Activated gamma-delta T cell (primary cell): ENCODE data around the gene BLACAT1.
A peak's percentile ranks its signal among the peaks of the same experiment; 100 is the strongest.
"Not testable (repeated sequence)": the region's sequence is repeated elsewhere in the genome, so short reads cannot be mapped to it uniquely, and the experiment has no call there.

Experiments
- DNase-seq: peaks from one replicate; lab custom pipeline; 2025; lab: John Stamatoyannopoulos, UW

Gene BLACAT1

DNA sequence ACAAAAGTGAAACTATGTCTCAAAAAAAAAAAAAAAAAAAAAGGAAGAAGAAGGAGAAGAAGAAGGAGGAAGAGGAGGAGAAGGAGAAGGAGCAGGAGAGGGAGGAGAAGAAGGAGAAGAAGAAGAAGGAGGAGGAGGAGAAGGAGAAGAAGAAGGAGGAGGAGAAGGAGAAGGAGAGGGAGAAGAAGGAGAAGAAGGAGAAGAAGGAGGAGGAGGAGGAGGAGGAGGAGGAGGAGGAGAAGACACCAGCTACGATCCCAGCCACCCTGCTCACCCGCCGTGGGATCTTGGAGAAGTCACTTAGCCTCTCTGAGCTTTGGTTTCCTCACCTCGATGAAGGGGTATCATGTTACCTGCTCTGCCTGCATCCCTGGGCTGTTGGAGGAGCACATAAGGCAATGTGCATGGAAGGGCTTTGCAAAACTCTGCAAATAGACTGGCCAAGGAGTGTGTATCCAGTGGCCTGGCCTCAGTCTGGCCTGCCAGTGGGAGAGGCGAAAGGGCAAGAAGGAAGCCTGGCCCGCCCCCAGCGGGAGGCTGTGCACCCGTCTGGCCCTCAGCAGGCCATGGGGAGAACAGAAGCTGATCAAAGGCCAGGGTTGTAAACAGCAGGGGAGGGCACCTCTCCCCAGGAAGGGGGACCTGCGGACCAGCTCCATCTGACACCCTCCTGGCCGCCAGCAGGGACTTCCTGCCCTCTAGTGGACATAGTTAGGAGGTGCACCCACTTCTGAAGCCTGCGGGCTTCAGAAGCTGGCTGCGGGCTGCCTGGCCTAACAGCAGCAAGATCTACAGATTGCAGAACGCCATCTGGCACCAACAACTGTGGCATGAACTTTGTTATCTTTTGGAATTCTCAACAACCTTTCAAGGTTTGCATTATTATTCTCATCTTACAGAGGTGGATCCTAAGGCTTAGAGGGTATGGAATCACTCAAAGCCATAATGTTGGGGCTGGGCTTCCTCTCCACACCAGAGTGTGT, 29.4 kb upstream of the BLACAT1 start:
- DNase-seq = no peak

DNA sequence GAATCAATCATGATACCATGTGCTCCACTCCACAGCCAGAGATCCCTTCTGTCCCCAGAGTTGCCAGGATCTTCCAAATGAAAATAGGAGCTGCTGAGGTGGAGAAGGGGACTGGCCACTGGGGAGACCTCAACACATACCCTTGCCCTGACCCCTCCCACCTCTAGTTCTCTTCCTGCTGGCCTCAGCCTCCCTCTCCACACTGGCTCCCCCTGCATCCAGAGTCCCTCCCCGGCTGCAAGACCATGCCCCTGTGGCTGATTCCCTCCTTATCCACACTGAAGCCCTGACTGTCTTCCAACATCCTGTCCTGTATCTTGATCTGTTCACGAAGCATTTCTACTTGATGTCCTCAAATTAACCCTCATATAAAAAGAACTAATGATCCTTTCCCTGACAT, 27.5 kb upstream of the BLACAT1 start:
- DNase-seq = no peak

DNA sequence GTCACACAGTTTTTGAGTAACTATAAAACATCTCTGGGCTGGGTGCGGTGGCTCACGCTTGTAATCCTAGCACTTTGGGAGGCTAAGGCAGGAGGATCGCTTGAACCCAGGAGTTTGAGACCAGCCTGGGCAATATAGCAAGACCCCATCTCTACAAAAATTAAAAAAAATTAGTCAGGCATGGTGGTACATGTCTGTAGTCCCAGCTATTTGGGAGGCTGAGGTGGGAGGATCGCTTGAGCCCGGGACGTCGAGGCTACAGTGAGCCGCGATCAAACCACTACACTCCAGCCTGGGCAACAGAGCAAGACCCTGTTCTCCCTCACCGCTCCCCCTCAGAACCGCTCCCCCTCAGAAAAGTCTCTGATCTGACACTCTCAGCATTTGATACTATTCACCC, 26.7 kb upstream of the BLACAT1 start:
- not testable (repeated sequence) for DNase-seq

DNA sequence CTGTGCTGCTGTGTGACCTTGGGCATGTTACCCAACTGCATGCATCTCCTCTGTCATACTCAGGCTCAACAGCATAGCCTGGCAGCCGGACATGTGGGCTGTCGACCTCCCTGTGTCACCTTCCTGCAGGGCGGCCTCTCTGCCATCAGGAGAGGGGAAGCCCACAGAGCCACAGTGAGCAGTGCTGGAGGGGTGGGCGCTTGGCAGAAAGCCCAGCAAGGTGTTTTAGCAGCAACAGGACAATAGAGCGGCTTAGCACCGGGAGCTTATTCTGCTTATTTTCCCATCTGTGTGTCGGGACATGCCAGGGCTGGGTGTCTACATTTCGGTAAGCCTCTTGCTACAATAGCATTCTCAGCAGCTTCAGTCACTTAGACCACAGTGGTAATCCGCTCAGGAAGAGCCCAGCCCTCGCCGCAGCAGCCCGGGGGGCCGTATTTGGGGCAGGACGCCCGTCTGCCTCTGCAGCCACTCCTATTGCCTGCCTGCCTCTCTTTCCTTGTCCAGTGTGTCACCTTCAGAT, 25.8 kb upstream of the BLACAT1 start:
- DNase-seq = peak; percentile 35

DNA sequence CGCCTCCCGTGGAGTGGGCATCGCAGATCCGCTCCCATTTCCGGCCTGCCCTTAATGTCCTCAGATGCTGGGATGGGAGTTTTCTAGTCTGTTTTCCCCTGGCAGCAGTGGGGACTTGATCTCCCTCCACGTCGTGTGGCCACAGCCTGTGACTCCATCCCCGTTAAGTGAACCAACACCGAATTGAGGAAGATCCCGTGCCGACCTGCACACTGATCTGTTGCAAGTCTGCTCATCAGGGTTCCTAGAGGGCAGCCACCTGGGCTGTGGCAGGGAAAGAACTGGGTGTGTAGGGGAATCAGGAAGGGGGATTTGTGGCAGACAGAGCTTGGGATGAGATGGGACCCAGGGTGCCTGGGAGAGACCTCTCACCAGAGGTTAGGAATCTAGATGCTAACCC, 25.4 kb upstream of the BLACAT1 start:
- no peak for DNase-seq

DNA sequence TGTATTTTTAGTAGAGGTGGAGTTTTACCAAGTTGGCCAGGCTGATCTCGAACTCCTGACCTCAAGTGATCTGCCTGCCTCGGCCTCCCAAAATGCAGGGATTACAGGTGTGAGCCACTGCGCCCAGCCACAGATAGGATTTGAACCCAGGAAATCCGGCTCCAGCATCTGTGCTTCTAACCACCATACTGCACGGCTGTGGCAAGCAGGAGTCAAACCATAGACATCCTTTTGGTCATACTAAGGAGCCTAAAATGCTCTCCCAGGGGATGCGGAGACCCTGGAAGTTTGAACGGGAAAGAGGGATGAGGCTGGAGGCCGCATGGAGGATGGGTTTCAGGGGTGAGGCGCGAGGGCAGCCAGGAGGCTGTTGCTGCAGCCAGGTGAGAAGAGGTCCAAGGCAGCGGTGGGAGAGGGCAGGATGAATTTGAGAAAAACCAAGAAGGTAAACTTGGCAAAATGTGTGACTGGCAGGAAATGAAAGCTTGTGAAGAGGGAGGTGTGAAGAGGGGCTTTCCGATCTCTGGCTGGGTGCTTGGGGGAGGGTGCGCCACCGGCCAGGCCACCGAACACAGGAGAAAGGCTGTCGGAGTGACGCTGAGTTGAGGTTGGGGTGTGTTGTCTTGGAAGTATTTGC, 24.6 kb upstream of the BLACAT1 start:
- peak; percentile 66 for DNase-seq

DNA sequence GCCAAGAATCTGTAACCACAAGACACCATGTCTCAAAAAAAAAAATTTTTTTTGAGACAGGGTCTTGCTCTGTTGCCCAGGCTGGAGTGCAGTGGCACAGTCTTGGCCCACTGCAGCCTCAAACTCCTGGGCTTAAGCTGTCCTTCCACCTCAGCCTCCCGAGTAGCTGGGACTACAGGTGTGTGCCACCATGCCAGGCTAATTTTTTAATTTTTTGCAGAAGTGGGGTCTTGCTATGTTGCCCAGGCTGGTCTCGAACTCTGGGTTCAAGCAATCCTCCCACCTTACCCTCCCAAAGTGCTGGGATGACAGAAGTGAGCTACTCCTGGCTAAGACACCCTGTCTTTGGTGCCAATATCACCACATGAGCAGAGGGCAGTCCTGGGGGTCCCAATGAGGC, 23.1 kb upstream of the BLACAT1 start:
- not testable (repeated sequence) for DNase-seq

DNA sequence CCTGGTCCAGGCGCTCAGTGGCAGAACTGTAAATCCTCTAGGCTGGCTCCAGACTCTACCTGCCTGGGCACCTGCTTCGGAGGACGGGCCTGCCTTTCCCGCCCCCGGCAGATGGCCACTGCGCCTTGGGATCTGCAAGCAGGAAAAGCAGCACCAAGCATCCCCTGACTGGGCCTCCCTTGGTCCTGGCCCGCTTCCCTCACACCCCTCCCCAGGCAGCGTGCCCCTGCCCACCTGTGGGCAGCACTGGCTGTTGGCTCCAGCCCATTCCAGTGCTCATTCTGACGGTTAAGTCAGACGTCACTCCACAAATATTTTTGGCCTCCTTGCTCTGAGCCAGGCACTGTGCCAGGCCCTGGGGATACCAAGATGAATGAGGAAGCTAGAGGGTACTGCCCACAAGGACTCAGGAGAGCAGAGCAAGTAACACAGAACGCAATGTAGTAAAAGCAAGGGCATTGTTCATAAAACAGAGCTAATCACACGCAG, 22.0 kb upstream of the BLACAT1 start:
- no peak for DNase-seq

DNA sequence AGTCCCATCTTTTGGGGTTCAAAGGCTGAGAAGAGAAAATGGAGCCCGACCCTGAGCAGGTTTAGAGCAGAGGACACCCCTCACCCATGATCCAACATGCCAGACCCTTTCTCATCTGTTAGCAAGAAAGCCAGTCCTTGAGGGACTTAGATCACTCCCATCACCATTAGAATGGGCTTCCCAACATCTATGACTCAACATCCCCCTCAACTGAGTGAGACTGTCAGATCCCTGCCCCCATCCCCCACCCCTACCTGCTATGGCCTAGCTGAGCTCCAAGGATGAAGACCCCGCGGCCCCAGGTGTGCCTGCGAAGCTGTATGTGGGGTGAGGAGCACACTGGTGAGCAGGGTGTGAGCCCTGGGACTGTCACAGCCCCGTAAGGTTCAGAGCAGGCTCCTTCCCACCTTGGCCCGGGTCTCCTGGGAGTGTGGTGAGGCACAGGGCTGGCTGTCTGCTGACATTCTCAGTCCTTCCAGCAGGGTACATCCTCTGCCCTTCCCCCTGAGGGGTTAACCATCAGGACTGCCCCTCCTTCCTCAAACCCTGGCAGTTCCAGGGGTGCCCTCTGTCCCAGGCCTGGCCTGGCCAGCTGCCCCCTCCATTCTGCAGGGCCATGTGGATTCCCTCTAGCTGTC, 21.4 kb upstream of the BLACAT1 start:
- no peak for DNase-seq

DNA sequence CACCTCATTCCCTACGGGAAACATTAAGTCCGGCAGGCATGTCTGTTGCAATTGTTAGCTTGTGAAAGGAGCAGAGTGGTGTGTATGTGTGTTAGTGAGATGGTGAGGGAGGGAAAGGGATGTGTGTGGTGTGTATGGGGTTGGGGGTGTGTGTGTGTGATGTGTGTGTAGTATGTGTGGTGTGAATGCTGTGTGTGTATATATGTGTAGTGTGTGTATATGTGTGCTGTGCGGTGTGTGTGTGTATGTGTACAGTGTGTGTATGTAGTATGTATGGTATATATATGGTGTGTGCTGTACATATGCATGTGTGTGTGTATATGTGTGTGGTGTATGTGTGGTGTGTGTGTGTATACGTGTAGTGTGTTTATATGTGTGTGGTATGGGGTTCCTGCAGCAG, 20.8 kb upstream of the BLACAT1 start:
- DNase-seq = no peak

DNA sequence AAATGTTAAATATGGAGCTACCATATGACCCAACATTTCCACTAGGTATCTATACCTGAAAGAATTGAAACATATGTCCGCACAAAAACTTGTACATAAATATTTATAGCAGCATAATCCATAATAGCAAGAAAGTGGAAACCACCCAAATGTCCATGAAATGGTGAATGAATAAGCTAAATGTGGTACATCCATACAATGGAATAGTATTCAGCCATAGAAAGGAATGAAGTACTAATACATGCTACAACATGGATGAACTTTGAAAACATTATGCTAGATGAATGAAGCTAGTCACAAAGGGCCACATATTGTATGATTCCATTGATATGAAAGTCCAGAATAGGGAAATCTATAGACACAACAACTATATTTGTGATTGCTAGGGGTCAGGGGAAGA, 20.0 kb upstream of the BLACAT1 start:
- no peak for DNase-seq

DNA sequence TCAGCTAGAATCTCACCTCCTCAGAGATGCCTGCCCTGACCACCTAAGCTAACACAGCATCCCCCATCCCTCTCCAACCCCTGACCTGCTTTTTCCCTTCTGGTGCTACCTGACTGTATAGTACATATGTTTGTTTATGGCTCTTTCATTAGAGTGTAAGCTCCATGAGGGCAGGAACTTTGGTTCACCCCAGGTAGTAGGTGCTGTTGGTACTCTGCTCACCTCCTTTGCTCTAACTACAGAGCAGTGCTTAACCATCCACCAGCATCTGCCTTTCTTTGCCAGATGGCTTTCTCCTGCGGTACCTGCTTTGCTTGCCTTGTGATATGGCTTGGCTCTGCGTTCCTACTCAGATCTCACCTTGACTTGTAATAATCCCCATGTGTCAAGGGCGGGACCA, 18.7 kb upstream of the BLACAT1 start:
- DNase-seq = no peak

DNA sequence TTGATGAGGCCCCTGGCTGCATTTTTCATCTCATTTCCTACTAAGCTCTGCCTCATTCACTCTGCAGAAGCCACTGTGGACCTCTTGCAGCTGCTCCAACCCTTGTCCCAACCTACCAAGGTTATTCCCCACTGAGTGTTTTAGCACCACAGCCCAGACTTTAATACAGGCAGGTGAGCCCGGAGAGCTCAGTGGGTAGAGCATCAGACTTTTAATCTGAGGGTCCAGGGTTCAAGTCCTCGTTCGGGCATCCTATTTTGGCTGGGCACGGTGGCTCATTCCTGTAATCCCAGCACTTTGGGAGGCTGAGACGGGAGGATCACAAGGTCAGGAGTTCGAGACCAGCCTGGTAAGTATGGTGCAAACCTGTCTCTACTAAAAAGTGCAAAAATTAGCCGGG, 18.1 kb upstream of the BLACAT1 start:
- DNase-seq = no peak

DNA sequence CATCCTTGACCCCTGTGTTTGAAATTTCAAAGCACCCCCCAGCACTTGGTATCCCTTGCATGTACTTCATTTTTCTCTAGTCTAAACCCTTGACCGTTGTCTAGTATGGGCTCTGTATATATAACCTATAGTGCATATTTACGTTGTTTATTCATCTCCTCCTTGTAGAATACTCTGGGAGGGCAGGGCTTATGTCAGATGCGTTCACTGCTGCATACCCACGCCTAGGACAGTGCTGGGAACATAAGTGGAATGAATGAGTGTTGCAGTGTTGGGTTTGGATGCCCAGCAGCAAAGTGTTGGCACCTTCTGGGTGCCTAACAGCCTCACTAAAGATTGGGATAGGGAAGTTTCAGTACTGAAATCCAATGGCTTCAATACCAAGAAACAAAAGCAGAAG, 17.6 kb upstream of the BLACAT1 start:
- no peak for DNase-seq

DNA sequence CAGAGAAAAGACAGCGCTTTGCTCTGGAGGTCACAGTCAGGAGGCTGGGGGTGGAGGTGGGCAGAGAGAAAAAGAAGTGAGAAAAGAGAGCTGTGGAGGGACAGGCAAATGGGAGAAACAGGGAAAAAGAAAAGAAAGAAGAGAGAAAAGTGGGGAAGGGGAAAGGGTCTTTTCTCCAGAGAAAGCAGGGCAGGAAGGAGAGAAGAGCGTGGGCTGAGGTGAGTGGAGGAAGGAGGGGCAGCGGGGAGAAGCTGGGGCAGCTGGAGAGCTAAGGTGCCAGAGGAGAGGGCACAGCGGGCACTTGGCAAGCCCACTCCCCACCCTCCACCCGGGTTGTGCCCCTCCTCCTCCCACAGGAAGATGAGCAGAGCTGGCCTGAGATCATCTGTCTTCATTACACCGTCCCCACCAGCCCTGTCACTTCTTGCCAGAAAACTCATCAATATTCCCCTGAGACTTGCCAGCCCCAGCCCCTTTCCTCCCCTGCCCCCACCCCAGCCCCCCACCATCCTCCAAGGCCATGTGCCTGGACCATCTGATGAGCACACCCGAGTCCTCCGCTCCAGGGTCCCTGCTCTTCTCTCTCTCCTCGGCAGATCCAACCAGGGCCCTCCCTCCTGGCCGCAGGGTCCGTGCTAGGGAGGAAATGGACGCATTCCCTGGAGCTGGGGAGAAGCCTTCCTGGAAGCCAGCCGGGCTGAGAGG, 17.0 kb upstream of the BLACAT1 start:
- DNase-seq = no peak

DNA sequence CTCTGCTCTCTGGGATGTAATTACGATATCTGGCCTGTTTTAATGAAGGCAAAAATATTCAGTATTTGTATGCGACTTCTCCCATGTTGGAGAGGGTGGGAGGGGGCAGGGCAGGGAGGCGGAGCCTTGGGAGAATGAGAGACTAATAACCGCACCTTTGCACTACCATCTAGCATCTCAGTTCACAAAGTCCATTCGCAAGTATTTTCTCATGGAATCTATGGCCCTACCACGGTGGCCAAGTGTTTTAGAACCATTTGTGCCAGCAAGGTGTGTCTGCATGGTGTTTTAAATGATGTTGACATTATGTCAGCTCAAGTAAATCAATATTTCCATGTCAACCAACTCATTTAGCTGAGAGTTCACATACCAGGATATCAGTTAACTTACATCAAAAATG, 14.3 kb upstream of the BLACAT1 start:
- DNase-seq = no peak

DNA sequence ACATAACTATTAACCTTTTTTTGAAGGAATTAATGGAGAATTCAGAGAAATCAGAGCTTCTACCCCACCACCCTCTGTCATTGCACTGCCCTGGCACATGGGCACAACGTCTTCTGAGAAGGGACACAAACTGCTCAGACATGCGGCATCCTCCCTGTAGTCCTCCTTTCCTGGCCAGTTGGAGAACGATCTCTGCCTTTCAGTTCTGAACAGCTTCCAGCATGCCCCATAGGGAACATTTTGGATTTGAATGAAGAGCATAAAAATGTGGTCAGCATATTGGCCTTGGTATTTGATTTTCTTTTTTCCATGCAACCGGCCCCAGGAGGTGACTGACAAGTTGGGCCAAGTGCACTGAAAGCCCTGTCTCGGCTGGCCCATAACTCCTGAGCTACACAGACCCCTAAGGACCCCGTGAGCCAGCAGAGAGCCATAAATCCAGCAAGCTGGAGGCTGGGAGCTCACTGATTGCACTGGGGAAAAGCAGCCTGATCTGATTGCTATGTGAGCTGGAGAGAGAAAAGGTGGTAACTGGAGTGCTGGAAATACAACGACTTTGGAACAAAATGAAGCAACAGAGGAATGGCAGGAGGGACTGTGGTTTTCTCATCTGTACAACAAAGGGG, 10.9 kb upstream of the BLACAT1 start:
- DNase-seq = no peak

DNA sequence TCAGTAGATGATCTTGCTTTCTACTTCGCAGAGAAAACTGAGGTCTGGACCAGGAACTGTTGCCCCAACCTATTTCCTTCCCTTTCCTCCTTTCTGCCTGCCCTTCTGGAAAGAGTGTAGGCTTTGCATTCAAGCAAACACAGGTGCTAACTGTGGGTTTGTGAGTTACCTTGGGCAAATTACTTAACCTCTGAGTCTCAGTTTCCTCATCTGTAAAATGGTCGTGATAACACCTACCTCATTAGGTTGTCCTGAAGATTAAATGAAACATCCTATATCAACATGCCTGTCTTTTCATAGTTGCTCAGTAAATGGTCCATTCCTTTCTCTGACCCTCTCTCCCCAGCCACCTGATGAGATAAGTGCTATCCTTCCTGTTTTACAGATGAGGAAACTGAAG, 9.5 kb upstream of the BLACAT1 start:
- no peak for DNase-seq

DNA sequence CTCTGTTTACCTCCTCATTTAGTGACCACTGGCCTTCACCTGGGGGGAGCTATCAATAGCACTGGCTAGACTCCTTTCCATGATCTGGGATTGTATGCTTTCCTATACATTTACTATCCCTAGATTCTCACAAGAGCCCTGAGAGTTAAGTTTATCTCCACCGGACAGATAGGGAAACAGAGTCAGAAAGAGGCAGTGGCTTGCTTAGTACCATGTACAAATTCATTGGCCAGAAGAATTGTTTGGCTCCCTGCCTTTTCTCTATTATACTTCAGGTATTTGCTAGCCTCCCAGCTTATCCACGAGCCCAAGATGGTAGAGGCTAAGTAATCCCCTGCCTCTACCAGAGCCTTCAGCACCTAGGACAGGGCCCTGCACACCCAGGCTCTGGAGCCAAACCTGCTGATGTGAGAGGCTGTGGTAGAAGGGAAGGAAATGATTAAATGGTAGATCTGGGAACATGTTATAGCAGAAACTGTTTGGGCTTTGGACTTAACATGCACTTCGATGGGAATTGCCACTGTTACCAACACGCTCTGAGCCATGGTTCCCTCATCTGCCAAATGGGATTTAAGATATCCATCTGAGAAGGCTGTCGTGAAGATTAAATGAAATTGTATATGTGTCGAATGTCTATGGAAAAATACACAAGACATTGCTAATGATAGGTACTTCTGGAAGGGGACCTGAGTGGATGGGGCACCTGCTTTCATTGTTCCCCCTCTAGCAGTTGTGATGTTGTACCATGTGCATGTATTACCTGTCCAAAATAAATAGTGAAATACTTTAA, 3.1 kb upstream of the BLACAT1 start:
- DNase-seq = no peak
